GM19463 (cell line): ENCODE measurements around the gene PLEKHG4.

Experiments used
- ATAC-seq: cut with Tn5 transposase; IDR thresholded peaks from one replicate; pipeline ENCODE4 v1.9.1; 2021; ENCODE audit warnings: mild to moderate bottlenecking, moderate library complexity; ENCODE audit not compliant: unreplicated experiment

The PLEKHG4 gene

DNA sequence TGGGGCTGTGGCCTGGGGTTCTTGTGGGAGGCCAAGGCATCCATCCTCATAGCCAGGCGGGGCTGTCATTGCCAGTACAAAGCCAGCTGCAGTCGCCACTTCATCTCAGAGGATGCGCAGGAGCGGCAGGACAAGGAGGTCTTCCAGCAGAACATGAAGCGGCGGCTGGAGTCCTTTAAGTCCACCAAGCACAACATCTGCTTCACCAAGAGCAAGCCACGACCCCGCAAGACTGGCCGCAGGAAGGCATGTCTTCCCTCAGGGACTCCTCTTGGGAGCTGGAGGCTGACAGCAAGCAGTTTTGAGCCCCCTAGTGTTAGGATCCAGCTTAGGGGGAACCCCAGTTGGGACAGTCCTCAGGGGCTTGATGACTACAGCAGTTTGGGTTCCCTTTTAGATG is 15.1 kb upstream of the PLEKHG4 start:
- no peak for ATAC-seq

DNA sequence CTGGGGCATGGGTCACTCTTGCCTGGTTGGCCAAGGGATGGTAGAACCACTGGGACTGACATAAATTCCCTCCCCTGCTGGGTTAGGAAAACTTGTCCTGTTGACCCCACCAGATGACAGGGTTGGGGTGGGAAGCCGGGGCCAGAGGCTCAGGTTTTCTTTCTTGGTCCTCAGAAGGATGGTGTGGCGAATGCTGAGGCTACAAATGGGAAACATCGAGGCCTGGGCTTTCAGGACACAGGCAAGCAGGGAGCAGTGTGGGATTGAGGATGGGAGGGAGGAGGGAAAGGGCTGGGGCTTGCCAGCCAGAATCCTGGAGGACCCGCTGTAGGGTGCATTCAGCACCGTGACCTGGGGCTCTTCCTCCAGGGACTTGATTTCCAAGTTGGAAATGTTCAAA is 14.5 kb upstream of the PLEKHG4 start:
- ATAC-seq: no peak

DNA sequence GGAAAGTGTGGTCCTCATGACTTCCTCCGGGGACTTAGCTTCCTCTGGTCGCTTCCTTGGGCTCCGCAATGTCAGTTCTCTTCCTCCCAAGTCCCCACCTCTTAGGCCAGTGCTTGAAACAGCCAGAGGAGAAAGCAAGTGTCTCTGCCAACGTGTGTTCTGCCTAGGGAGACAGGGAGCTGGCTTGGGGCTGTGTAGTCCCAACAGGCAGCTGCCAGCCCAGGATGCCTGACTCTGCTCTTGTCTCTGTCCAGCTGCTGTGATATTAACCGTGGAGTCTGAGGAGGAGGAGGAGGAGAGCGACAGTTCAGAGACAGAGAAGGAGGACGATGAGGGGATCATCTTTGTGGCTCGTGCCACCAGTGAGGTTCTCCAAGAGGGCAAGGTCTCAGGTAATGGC is 13.5 kb upstream of the PLEKHG4 start:
- ATAC-seq: no peak

DNA sequence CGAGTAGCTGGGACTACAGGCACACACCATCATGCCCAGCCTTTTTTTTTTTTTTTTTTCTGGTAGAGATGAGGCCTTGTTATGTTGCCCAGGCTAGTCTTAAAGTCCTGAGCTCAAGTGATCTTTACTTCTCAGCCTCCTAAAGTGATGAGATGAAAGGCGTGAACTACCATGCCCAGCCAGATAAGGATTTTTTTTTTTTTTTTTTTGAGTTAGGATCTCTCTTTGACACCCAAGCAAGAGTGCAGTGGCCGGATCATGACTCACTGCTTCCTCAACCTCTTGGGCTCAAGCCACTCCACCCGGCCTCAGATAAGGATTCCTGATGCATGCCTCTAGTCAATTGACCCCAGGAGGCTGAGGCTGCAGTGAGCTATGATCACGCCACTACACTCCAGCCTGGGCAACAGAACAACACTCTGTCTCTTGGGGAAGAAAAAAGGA is 11.2 kb upstream of the PLEKHG4 start:
- no peak for ATAC-seq

DNA sequence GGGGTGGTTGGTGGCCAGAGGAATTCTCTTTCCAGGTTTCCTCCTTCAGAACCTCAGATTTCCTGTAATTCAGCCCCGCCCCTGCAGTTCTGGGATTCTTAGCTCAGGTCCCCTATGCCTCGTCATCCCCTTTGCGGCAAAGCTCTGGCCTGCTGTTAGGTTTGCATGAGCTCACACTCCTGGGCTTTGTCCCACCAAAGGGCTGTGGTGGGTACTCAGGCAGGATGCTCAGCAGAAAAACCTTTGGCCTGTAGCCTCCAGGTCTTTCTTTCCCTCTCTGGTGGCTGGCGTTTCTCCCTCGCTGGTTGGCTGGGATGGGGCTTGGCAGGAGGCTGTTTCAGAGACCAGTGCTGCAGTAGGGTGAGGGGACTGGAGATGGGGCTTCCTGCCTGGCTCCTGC is 9.6 kb upstream of the PLEKHG4 start:
- no peak for ATAC-seq

DNA sequence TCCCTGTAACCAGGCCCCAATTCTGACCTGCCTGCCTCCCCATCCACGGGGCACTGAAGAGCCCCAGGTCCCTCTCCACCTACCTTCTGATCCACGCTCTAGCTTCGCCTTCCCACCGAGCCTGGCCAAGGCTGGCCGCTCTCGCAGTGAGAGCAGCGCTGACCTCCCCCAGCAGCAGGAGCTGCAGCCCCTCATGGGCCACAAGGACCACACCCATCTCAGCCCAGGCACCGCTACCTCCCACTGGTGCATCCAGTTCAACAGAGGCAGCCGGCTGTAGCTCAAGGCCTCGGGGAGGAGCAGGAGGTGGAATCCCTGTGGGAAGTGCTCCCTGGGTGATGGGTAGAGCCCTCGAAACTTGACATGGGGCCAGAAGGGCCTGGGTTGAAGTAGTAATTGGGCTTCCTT is 8.4 kb upstream of the PLEKHG4 start:
- no peak for ATAC-seq

DNA sequence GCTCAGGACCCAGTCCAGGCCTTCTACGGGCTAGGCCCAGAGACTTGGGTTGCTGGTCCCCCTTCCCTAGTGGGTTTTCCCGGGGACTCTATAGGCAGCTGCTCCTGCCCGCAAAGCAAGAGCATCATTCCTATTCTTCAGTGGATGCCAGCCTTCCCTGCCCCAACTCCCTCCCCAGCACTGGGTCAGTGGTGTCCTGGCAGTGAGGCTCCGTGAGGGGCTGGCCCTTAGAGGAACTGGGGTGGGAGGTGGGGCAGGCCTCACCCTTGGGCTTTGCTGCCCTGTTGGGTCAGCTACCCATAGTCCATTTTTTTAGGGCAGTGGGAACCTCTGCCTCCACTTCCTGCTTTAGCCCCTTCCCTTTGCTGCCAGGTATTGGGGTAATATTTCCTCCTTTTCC is 7.9 kb upstream of the PLEKHG4 start:
- ATAC-seq: no peak

DNA sequence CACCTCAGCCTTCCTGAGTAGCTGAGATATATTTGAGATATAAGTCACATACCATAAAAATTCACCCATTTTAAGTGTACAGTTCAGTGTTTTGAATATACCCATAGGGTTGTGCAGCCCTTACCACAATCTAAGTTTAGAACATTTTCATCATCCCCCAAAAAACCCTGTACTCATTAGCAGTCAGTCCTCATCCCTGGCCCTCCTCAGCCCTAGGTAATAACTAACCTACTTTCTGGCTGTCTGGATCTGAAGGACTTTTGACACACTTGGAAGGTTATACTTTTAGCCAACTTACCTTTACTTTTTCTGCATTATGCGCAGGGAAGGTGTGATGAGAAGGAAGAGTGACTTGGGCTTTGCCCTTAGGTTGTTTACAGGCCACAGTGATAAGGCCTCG is 4.0 kb upstream of the PLEKHG4 start:
- no peak for ATAC-seq

DNA sequence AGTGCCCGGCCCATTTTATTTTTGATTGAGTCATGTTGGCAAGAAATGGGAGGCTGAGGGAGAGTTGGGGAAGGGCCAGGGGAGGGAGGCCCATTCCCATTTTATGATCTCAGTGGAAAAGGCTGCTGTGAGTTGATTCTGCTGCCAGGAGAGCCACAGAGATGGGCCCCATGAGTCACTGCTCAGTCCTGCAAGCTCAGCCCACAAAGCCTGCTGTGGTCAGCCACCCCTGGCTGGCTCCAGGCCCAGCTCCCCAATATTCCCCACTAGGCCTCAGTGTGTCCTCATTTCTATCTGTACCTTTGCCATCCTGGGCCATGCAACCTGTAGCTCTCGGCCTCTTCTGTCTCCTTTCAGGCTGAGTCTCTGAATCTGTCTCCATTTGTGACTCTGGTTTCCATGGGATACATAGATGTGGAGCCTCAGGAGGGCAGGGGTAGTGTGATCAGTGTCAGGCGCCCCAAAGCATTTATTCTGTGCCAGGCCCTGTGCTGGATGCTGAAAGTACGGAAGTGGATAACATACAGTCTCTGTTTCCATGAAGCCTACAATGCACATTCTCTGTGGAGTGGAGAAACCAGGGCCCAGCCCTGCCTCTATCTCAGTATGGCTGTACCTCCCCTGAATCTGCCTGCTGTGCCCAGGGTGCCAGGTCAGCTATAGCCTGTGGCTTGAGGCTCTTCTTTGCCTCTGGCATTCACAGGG is 1.9 kb upstream of the PLEKHG4 start:
- no peak for ATAC-seq

DNA sequence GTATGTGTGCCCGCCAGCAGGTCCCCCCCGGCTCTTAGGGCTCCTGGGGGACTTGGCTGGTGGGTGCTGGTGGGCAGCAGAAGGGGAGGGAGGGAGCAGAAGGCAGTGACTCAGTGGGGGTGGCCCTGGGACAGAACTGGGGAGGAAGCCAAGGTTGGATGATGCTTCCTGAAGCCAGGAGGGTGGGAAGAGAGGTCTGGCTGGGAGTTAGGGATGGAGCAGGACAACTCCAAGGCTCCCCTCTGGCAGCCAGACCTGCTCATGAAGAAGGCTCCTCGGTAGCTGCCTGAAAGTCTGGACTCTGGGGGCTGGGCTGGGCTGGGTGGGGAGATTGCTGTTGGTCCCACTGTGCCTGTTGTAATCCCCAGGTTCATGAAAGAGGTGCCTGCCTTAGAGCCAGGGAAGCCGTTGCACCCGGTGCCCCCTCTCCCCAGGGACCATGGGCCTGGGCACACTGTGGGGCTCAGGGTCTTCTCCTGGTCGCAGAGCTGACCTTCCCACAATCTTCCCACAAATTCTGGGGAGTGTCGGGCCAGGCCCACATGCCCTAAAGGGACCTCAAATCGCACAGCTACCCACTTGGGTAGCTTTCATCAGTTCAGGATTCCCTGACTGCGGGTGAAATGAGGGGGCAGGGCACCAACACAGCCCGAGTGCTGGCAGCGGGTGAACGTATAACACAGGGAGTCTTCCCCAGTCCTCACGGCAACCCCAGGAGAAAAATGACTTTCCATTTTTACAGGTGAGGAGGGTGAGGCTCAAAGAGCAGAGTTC is 1.1 kb upstream of the PLEKHG4 start:
- ATAC-seq: no peak

DNA sequence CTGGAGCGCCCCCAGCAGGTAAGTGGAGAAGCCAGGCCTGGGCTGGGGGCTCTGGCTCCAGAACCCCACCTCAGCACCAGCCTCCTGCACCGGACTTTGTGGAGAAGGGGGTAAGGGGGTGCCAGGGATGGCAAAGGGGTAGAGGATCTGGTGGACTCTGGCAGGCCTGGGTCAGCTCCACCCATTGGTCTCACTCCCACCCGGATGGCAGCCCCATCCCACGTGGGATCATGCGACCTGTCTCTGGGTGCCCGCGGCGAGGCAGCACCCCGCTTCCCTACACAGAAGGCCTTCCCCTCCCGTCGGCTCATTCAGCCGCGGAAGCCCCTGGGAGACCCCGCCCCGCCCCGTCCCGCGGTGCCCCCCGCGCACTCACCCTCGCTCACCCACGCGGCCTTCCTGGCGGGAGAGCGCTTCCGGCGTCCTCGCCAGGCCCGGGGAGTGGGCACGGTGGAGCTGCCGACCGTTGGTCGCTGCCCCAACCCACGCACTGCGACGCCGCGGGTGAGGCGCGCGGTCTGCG is 498 bp upstream of the PLEKHG4 start:
- ATAC-seq: peak; percentile 45

DNA sequence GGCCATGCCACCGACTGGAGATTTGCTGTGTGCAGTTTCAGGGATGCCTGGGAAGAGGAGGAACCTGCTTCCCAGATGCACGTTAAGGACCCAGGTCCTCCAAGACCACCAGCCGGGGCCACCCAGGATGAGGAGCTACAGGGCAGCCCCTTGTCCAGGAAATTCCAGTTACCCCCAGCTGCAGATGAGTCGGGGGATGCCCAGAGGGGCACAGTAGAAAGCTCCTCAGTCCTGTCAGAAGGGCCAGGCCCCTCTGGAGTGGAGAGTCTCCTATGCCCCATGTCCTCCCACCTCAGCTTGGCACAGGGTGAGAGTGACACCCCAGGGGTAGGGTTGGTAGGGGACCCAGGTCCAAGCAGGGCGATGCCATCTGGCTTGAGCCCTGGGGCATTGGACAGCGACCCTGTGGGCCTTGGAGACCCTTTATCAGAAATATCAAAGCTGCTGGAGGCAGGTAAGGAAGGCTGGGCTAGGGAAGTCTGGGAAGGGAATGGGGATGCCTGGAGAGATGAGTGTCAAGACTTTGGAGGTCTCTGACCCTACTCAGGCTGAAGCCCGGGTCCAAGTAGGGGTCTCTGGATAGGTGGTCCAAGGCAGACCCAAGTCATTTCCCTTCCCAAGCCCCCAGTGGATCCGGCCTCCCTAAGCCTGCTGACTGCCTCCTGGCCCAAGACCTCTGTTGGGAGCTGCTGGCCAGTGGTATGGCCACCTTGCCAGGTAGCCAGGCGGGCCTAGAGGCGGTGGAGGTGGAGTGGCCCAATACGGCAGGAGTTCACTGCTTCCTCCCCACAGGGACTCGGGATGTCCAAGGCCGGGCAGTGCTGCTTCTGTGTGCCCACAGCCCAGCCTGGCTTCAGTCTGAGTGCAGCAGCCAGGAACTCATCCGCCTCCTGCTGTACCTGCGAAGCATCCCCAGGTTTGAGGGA is 1.0 kb downstream of the PLEKHG4 start:
- ATAC-seq: no peak

DNA sequence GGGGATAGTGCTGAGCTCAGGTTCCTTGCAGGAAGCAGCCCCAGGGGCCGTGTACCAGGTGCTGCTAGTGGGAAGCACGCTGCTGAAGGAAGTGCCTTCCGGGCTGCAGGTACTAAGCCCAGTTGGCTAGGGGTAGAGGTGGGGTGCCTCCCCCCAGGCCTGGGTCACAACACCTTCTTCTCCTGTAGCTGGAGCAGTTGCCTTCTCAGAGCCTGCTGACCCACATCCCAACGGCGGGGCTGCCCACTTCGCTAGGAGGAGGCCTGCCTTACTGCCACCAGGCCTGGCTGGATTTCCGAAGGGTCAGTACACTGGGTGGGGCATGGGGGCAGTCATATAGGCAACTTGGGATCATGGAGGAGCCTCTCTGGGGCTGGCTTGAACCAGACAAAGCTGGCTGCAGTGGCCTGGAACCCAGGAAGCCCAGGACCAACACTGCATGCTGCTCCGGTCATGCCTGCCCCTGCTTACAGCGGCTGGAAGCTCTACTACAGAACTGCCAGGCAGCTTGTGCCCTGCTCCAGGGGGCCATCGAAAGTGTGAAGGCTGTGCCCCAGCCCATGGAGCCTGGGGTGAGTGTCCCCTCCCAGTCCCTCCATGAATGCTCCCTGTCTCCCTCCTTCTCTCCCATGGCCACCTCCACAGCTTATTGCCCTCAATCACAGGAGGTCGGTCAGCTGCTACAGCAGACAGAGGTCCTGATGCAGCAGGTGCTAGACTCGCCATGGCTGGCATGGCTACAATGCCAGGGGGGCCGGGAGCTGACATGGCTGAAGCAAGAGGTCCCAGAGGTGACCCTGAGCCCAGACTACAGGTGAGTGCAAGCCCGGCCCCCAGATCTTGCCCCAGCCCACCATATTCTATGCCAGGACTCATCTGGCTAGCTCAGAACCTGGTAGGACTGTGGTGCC is 2.5 kb downstream of the PLEKHG4 start:
- no peak for ATAC-seq

DNA sequence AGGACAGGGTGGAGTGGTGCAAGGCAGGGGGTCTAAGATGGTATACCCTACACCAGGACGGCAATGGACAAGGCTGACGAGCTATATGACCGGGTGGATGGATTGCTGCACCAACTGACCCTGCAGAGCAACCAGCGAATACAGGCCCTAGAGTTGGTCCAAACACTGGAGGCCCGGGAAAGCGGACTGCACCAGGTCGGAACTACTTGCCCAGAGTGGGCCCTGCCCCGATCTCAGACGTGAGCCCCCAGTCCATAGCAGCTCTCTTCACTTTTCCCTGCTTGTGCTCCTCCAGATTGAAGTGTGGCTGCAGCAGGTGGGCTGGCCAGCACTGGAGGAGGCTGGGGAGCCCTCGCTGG is 3.1 kb downstream of the PLEKHG4 start:
- no peak for ATAC-seq

DNA sequence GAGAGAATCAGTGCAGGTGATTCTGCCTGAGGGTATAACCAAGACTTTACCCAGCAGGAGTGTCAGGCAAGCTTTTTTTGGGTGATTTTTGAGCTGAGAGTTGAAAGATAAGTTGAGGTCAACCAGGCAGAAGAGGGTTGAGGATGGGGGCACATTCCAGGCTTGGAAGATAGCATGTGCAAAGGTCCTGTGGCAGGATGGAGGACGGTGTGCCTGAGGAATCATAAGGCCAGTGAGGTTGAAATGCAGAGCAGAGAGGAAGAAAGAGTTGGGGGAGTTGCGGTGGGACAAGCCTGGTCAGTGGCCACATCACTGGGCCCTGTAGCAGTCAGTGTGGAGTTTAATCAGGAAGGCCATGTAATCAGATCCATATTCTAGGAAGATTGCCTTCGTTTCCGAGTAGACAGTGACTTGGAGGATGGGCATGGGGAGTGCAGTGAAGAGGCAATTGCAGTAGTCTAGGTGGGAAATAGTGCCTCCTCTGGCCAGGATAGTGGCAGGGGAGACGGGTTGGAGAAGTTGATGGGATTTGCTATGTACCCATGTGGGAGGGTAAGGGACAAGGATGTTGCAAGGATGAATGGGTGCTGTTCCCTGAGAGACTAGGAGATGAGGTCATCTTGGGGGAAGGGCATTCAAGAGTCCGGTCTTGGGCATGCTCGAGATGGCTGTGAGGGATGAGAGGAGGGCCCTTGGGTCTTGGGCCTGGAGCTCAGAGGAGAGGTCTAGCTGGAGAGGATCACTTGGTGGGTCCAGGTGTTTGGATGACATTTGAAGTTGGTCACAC is 3.9 kb downstream of the PLEKHG4 start:
- no peak for ATAC-seq

DNA sequence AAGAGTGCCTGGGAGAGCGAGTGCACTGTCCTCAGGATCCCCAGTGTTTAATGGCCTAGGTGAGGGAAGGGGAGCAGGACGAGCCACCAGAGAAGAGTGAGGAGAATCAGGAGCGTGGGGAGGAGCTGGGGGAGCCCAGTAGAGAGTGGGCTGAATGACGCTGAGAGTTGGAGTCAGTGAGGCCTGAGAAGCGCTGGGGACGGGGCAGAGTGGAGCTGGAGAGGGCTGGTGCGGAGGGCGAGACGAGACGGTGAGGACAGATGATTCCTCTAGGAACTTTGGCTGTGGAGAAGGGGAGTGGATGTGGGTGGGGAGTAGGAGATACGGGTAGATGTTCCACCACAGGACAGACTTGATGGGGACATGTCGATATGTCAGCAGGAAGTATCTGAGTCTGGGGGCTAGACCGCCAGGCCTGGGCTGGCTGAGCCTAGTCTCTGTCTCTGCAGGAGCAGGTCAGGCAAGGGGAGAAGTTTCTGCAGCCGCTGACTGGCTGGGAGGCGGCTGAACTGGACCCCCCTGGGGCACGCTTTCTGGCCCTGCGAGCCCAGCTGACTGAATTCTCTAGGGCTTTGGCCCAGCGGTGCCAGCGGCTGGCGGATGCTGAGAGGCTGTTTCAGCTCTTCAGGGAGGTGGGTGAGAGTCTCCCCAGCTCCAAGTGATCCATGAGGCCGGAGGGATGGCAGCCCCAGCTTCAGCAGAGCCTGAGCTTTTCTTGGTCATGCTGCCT is 4.7 kb downstream of the PLEKHG4 start:
- ATAC-seq: no peak

DNA sequence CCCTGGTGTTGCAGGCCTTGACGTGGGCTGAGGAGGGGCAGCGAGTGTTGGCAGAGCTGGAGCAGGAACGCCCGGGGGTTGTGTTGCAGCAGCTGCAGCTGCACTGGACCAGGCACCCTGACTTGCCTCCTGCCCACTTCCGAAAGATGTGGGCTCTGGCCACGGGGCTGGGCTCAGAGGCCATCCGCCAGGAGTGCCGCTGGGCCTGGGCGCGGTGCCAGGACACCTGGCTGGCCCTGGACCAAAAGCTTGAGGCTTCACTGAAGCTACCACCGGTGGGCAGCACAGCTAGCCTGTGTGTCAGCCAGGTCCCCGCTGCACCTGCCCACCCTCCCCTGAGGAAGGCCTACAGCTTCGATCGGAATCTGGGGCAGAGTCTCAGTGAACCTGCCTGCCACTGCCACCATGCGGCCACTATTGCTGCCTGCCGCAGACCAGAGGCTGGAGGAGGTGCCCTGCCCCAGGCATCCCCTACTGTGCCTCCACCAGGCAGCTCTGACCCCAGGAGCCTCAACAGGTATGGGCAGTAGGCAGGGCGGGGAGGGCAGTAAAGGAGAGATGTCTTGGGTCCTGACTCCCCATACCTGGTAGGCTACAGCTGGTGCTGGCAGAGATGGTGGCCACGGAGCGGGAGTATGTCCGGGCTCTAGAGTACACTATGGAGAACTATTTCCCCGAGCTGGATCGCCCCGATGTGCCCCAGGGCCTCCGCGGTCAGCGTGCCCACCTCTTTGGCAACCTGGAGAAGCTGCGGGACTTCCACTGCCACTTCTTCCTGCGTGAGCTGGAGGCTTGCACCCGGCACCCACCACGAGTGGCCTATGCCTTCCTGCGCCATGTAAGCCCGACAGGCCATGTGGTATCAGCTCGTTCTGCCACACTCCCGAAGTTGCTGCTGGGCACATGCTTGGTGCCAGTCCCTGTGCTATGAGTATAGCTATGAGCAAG is 5.6 kb downstream of the PLEKHG4 start:
- no peak for ATAC-seq
